ENCODE data around the gene DUSP12. TPM values are rescaled to one million over a fixed set of nuclear protein-coding genes. Genes with fewer than 3 reads are reported as not detected.

The DUSP12 gene
- polyA plus RNA-seq, 1 of the 3 experiments (the other 2 are of a cell fraction): 41.7 TPM

DNA sequence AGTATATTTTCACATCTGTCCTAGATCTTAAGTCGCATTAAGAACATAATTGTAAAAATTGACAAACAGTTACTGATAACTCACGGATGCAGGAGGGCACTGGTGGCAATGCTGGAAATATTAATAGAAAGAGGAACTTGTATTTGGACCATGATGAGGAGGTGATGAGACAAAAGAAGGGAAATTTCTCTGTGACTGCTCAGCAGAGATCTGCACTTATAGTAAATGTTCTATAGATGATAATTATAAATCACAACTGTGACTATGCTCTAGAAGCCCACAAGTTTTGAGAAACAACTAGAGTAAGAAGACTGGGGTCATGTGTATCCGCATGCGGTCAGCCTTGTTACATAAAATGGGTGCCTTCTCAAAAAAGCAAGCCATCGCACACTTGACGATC is 8.7 kb upstream of the DUSP12 start:
- Histone ChIP-seq H3K4me2 (no peak overlapping the region), H3K9me3 (no peaks in the 10 kb centered on the region), H4K20me1 (ENCODE audit: insufficient read depth) (no peaks in the 10 kb centered on the region), H3F3A (replicated peaks; ENCODE audit: insufficient read depth) (peaks cover 4% of the 10 kb centered on the region), H3K9me2 (no peaks in the 10 kb centered on the region), H2AFZ (ENCODE audit: low read depth) (no peak overlapping the region), H3K9ac (no peak overlapping the region), H3K36me3 (replicated peaks in 1 of 2; ENCODE audit: control insufficient read depth in 1 of 2, insufficient read depth in 2 of 2, low read length in 1 of 2) (no peaks in the 10 kb centered on the region), H3K4me1 (ENCODE audit: control insufficient read depth in 1 of 2, insufficient read depth in 2 of 2, low read depth in 1 of 2, low read length in 1 of 2) (no peaks in the 10 kb centered on the region), H3K4me3 (ENCODE audit: low read depth in 2 of 2, low read length in 1 of 2) (no peak overlapping the region), H3K27ac (ENCODE audit: low read depth in 2 of 2, low read length in 1 of 2) (no peak overlapping the region), H3K79me2 (ENCODE audit: insufficient read depth) (no peaks in the 10 kb centered on the region), H3K27me3 (ENCODE audit: insufficient read depth) (no peaks in the 10 kb centered on the region)
- DNase-seq: no peak
- POLR2A ChIA-PET: no interaction called here
- 55% methylated on average over 6 of the region's 6 CpGs for whole genome bisulfite sequencing (ENCODE audit: low lambda C conversion rate)
- CTCF ChIA-PET: interaction anchor here (1.0 to 5.0 kb wide), 12 partner anchors 9 to 296 kb away, joined by 3 to 62 read pairs (median 10); no protein-coding TSS in a partner anchor
- TF ChIP-seq, protein P1, sequence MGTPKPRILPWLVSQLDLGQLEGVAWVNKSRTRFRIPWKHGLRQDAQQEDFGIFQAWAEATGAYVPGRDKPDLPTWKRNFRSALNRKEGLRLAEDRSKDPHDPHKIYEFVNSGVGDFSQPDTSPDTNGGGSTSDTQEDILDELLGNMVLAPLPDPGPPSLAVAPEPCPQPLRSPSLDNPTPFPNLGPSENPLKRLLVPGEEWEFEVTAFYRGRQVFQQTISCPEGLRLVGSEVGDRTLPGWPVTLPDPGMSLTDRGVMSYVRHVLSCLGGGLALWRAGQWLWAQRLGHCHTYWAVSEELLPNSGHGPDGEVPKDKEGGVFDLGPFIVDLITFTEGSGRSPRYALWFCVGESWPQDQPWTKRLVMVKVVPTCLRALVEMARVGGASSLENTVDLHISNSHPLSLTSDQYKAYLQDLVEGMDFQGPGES (IDR thresholded peaks at IDR 0.05; ENCODE audit: low read depth, low read length): no peak
- TF ChIP-seq, protein P2, sequence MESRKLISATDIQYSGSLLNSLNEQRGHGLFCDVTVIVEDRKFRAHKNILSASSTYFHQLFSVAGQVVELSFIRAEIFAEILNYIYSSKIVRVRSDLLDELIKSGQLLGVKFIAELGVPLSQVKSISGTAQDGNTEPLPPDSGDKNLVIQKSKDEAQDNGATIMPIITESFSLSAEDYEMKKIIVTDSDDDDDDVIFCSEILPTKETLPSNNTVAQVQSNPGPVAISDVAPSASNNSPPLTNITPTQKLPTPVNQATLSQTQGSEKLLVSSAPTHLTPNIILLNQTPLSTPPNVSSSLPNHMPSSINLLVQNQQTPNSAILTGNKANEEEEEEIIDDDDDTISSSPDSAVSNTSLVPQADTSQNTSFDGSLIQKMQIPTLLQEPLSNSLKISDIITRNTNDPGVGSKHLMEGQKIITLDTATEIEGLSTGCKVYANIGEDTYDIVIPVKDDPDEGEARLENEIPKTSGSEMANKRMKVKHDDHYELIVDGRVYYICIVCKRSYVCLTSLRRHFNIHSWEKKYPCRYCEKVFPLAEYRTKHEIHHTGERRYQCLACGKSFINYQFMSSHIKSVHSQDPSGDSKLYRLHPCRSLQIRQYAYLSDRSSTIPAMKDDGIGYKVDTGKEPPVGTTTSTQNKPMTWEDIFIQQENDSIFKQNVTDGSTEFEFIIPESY (IDR thresholded peaks at IDR 0.05; ENCODE audit: borderline replicate concordance, low read depth): no peak
- TF ChIP-seq, protein P3, sequence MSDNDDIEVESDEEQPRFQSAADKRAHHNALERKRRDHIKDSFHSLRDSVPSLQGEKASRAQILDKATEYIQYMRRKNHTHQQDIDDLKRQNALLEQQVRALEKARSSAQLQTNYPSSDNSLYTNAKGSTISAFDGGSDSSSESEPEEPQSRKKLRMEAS (IDR thresholded peaks at IDR 0.05; ENCODE audit: low read depth): no peak
- TF ChIP-seq RCOR1 (IDR thresholded peaks at IDR 0.05; ENCODE audit: low read length): no peak
- no peak for TF ChIP-seq RAD21 (IDR thresholded peaks at IDR 0.05; ENCODE audit: low read length)
- TF ChIP-seq MXI1 (IDR thresholded peaks at IDR 0.05; ENCODE audit: low read depth, low read length): no peak
- TF ChIP-seq, protein P4, sequence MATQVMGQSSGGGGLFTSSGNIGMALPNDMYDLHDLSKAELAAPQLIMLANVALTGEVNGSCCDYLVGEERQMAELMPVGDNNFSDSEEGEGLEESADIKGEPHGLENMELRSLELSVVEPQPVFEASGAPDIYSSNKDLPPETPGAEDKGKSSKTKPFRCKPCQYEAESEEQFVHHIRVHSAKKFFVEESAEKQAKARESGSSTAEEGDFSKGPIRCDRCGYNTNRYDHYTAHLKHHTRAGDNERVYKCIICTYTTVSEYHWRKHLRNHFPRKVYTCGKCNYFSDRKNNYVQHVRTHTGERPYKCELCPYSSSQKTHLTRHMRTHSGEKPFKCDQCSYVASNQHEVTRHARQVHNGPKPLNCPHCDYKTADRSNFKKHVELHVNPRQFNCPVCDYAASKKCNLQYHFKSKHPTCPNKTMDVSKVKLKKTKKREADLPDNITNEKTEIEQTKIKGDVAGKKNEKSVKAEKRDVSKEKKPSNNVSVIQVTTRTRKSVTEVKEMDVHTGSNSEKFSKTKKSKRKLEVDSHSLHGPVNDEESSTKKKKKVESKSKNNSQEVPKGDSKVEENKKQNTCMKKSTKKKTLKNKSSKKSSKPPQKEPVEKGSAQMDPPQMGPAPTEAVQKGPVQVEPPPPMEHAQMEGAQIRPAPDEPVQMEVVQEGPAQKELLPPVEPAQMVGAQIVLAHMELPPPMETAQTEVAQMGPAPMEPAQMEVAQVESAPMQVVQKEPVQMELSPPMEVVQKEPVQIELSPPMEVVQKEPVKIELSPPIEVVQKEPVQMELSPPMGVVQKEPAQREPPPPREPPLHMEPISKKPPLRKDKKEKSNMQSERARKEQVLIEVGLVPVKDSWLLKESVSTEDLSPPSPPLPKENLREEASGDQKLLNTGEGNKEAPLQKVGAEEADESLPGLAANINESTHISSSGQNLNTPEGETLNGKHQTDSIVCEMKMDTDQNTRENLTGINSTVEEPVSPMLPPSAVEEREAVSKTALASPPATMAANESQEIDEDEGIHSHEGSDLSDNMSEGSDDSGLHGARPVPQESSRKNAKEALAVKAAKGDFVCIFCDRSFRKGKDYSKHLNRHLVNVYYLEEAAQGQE (IDR thresholded peaks at IDR 0.05; ENCODE audit: low read depth, low read length): no peak
- no peak for TF ChIP-seq POLR2AphosphoS5 (IDR thresholded peaks at IDR 0.05; ENCODE audit: low read depth, low read length)
- TF ChIP-seq, protein P5, sequence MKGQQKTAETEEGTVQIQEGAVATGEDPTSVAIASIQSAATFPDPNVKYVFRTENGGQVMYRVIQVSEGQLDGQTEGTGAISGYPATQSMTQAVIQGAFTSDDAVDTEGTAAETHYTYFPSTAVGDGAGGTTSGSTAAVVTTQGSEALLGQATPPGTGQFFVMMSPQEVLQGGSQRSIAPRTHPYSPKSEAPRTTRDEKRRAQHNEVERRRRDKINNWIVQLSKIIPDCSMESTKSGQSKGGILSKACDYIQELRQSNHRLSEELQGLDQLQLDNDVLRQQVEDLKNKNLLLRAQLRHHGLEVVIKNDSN (IDR thresholded peaks at IDR 0.05; ENCODE audit: borderline replicate concordance, low read depth): no peak
- TF ChIP-seq SMC3 (IDR thresholded peaks at IDR 0.05; ENCODE audit: low read depth, low read length): no peak
- TF ChIP-seq RXRA (IDR thresholded peaks at IDR 0.05; ENCODE audit: borderline replicate concordance, low read depth): no peak
- no peak for TF ChIP-seq ELF1 (IDR thresholded peaks at IDR 0.05)
- TF ChIP-seq EP300 (IDR thresholded peaks at IDR 0.05; ENCODE audit: borderline replicate concordance in 1 of 2, low read depth in 1 of 2, low read length in 1 of 2): no peak
- TF ChIP-seq JUND (IDR thresholded peaks at IDR 0.05): no peak
- TF ChIP-seq FOXJ3 (CRISPR knock-in tag; IDR thresholded peaks at IDR 0.05): no peak
- TF ChIP-seq YY1 (IDR thresholded peaks at IDR 0.05; ENCODE audit: low read depth): no peak
- TF ChIP-seq EZH2phosphoT487 (IDR thresholded peaks at IDR 0.05; ENCODE audit: borderline replicate concordance, low read depth): no peak
- TF ChIP-seq, protein P6, sequence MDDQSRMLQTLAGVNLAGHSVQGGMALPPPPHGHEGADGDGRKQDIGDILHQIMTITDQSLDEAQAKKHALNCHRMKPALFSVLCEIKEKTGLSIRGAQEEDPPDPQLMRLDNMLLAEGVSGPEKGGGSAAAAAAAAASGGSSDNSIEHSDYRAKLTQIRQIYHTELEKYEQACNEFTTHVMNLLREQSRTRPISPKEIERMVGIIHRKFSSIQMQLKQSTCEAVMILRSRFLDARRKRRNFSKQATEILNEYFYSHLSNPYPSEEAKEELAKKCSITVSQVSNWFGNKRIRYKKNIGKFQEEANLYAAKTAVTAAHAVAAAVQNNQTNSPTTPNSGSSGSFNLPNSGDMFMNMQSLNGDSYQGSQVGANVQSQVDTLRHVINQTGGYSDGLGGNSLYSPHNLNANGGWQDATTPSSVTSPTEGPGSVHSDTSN (IDR thresholded peaks at IDR 0.05): no peak
- no peak for TF ChIP-seq FOXM1 (IDR thresholded peaks at IDR 0.05; ENCODE audit: low read depth)
- no peak for TF ChIP-seq FOSL2 (IDR thresholded peaks at IDR 0.05; ENCODE audit: borderline replicate concordance, low read depth)

Data from SK-N-SH (cell line).